HL-60 (cell line): ENCODE results near the gene SCAF11.

ENCODE experiments used
- DNase-seq, 2 experiments: peaks; one replicate each; pipeline ENCODE4 v3.0.0-alpha.2; 2010 to 2020; ENCODE audit warnings: low read depth in 1 of 2, low spot score in 1 of 2
- H3K27ac ChIP-seq: fragments of 250-450 bp; sonication (Bioruptor Pico); replicated peaks from 2 replicates; pipeline ENCODE4 v1.5.1; 2020; ENCODE audit warnings: mild to moderate bottlenecking, moderate library complexity
- H3K27me3 ChIP-seq: fragments of 250-450 bp; sonication (Bioruptor Pico); 2 replicates; pipeline ENCODE4 v1.5.1; 2021; ENCODE audit warnings: mild to moderate bottlenecking, moderate library complexity; ENCODE audit not compliant: insufficient read depth, poor library complexity, severe bottlenecking
- H3K4me3 ChIP-seq: replicated peaks from 2 replicates; pipeline ENCODE4 v1.5.1; 2011; ENCODE audit warnings: mild to moderate bottlenecking, control low read depth, low read length; ENCODE audit not compliant: insufficient read depth
- GABPA ChIP-seq: IDR thresholded peaks from 2 replicates; pipeline ENCODE4 v1.6.1; 2012; ENCODE audit warnings: low read depth
- POLR2AphosphoS5 ChIP-seq: IDR thresholded peaks from 2 replicates; pipeline ENCODE4 v1.6.1; 2012; ENCODE audit warnings: low read depth
- REST ChIP-seq: IDR thresholded peaks from 2 replicates; pipeline ENCODE4 v1.6.1; 2012; ENCODE audit warnings: low read depth; ENCODE audit not compliant: insufficient replicate concordance
- SPI1 ChIP-seq: IDR thresholded peaks from 2 replicates; pipeline ENCODE4 v1.6.1; 2012; ENCODE audit warnings: low read depth, mild to moderate bottlenecking, borderline replicate concordance
- TF ChIP-seq, protein P1 (sequence below): IDR thresholded peaks from one replicate; pipeline ENCODE4 v1.5.1; 2011; ENCODE audit warnings: low read length, control low read depth, inconsistent platforms; ENCODE audit not compliant: insufficient read depth

The SCAF11 gene

GRCh38 chr12:45934956-45935355 is 55.4 kb downstream of the SCAF11 start:
- Histone ChIP-seq H3K4me3 (no peak overlapping the region), H3K27me3 (no peaks in the 10 kb centered on the region), H3K27ac (no peak overlapping the region)
- TF ChIP-seq POLR2AphosphoS5 (no peak), REST (no peak), SPI1 (no peak), GABPA (no peak)
- TF ChIP-seq, protein P1, sequence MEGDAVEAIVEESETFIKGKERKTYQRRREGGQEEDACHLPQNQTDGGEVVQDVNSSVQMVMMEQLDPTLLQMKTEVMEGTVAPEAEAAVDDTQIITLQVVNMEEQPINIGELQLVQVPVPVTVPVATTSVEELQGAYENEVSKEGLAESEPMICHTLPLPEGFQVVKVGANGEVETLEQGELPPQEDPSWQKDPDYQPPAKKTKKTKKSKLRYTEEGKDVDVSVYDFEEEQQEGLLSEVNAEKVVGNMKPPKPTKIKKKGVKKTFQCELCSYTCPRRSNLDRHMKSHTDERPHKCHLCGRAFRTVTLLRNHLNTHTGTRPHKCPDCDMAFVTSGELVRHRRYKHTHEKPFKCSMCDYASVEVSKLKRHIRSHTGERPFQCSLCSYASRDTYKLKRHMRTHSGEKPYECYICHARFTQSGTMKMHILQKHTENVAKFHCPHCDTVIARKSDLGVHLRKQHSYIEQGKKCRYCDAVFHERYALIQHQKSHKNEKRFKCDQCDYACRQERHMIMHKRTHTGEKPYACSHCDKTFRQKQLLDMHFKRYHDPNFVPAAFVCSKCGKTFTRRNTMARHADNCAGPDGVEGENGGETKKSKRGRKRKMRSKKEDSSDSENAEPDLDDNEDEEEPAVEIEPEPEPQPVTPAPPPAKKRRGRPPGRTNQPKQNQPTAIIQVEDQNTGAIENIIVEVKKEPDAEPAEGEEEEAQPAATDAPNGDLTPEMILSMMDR: no peak
- DNase-seq: no peak

GRCh38 chr12:45933504-45933903 is 56.9 kb downstream of the SCAF11 start:
- H3K27me3 ChIP-seq: no peaks in the 10 kb centered on the region
- TF ChIP-seq SPI1 (no peak), POLR2AphosphoS5 (no peak), REST (no peak), GABPA (no peak)
- TF ChIP-seq, protein P1: no peak
- no peak overlapping the region for H3K4me3 ChIP-seq
- DNase-seq: no peak
- no peak overlapping the region for H3K27ac ChIP-seq

- TF ChIP-seq, protein P1: no peak
- TF ChIP-seq GABPA: no peak
- TF ChIP-seq POLR2AphosphoS5: no peak
- TF ChIP-seq SPI1: no peak
- TF ChIP-seq REST: no peak
- no peak overlapping the region for H3K27ac ChIP-seq
- H3K4me3 ChIP-seq: no peak overlapping the region
- no peaks in the 10 kb centered on the region for H3K27me3 ChIP-seq
- no peak for DNase-seq
These were observed 60.0 kb downstream of the SCAF11 start for GRCh38 chr12:45930369-45930768.
